Prostate gland (tissue), 2 donors: ENCODE results near the gene DPM3.

Source experiments
- CTCF ChIP-seq, 4 experiments: fragments of 200-600 bp in 2 of 4; fragments of 450-650 bp in 2 of 4; sonication (generic) in 2 of 4; IDR thresholded peaks; 1 replicate in 3 of 4; 2 replicates in 1 of 4; pipeline ENCODE4 v1.5.1; 2016 to 2019; ENCODE audit warnings: antibody characterized with exemption in 4 of 4, mild to moderate bottlenecking in 2 of 4, moderate library complexity in 2 of 4
- POLR2A ChIP-seq: fragments of 450-650 bp; IDR thresholded peaks from one replicate; pipeline ENCODE4 v1.6.1; 2016; ENCODE audit warnings: antibody characterized with exemption, mild to moderate bottlenecking
- POLR2AphosphoS5 ChIP-seq: sonication (generic); formaldehyde crosslinking; IDR thresholded peaks from one replicate; pipeline ENCODE4 v1.6.1; 2017; ENCODE audit warnings: antibody characterized with exemption

GRCh38 chr1:155167166-155168104 is 27.1 kb upstream of the DPM3 start:
- peak; percentile 73 for TF ChIP-seq POLR2AphosphoS5
- no peak for TF ChIP-seq POLR2A
- peak; percentile 78 to 97 (median 95) for TF ChIP-seq CTCF (IDR thresholded peaks at IDR 0.05)
